Keratinocyte (primary cell): Measurements from ENCODE around the gene SAPCD1. TPM values are rescaled to one million over a fixed set of nuclear protein-coding genes. Genes with fewer than 3 reads are reported as not detected.

Experiments
- DNase-seq: peaks from one replicate; pipeline ENCODE4 v3.0.0-alpha.2; 2011; ENCODE audit warnings: low read depth, missing footprints, low spot score
- FAIRE-seq: peaks from 2 replicates; lab custom pipeline; 2011; peaks lifted over from hg19 to GRCh38; lab: Jason Lieb, UNC
- H2AFZ ChIP-seq: 2 replicates; pipeline ENCODE4 v1.6.0; 2012; ENCODE audit warnings: low read length, control low read depth, inconsistent platforms; ENCODE audit not compliant: control insufficient read depth
- H3K27ac ChIP-seq: 2 replicates; pipeline ENCODE4 v1.5.1; 2011; ENCODE audit warnings: low read length; ENCODE audit not compliant: control insufficient read depth, insufficient read depth
- H3K27me3 ChIP-seq: 3 replicates; pipeline ENCODE4 v1.6.0; 2011; ENCODE audit warnings: low read length; ENCODE audit not compliant: control insufficient read depth, insufficient read depth; ENCODE audit errors: extremely low read depth
- H3K36me3 ChIP-seq, 2 experiments: 2 replicates in 1 of 2; 3 replicates in 1 of 2; pipeline ENCODE4 v1.5.1; 2011; ENCODE audit warnings: low read length in 2 of 2, mild to moderate bottlenecking in 1 of 2; ENCODE audit not compliant: control insufficient read depth in 2 of 2, insufficient read depth in 2 of 2; ENCODE audit errors: extremely low read depth in 1 of 2
- H3K4me1 ChIP-seq: 3 replicates; pipeline ENCODE4 v1.5.1; 2011; ENCODE audit warnings: low read length; ENCODE audit not compliant: control insufficient read depth, insufficient read depth; ENCODE audit errors: extremely low read depth
- H3K4me2 ChIP-seq: 3 replicates; pipeline ENCODE4 v1.6.0; 2011; ENCODE audit warnings: low read depth, low read length; ENCODE audit not compliant: control insufficient read depth, insufficient read depth; ENCODE audit errors: extremely low read depth
- H3K4me3 ChIP-seq, 3 experiments: fragments of 200-600 bp in 1 of 3; sonication (generic) in 1 of 3; 2 replicates in 2 of 3; 3 replicates in 1 of 3; pipeline ENCODE4 v1.5.1; 2011 to 2016; ENCODE audit warnings: low read length in 3 of 3, mild to moderate bottlenecking in 3 of 3, control low read depth in 2 of 3, inconsistent platforms in 1 of 3, low read depth in 1 of 3, mixed read lengths in 1 of 3, mixed run types in 1 of 3, moderate library complexity in 1 of 3; ENCODE audit not compliant: control insufficient read depth in 2 of 3, insufficient read depth in 2 of 3; ENCODE audit errors: extremely low read depth in 1 of 3
- H3K79me2 ChIP-seq: 2 replicates; pipeline ENCODE4 v1.6.0; 2012; ENCODE audit warnings: low read length; ENCODE audit not compliant: control insufficient read depth, insufficient read depth
- H3K9ac ChIP-seq: 3 replicates; pipeline ENCODE4 v1.6.0; 2011; ENCODE audit warnings: low read length; ENCODE audit not compliant: control insufficient read depth, insufficient read depth; ENCODE audit errors: extremely low read depth
- H3K9me1 ChIP-seq: 3 replicates; pipeline ENCODE4 v1.6.0; 2011; ENCODE audit warnings: low read length; ENCODE audit not compliant: control insufficient read depth, insufficient read depth; ENCODE audit errors: extremely low read depth
- H3K9me3 ChIP-seq: 2 replicates; pipeline ENCODE4 v1.5.1; 2012; ENCODE audit warnings: low read depth, low read length; ENCODE audit not compliant: control insufficient read depth
- H4K20me1 ChIP-seq: 3 replicates; pipeline ENCODE4 v1.6.0; 2011; ENCODE audit warnings: low read length; ENCODE audit not compliant: control insufficient read depth, insufficient read depth; ENCODE audit errors: extremely low read depth
- CTCF ChIP-seq, 3 experiments: IDR thresholded peaks in 1 of 3; conservative IDR thresholded peaks in 1 of 3; optimal IDR thresholded peaks in 1 of 3; 2 replicates in 2 of 3; 3 replicates in 1 of 3; pipeline versions ENCODE3 to v1.5.1; 2011; ENCODE audit warnings: low read length in 3 of 3, mild to moderate bottlenecking in 3 of 3, moderate library complexity in 2 of 3, control low read depth in 1 of 3, inconsistent platforms in 1 of 3; ENCODE audit not compliant: insufficient read depth in 2 of 3; ENCODE audit errors: extremely low read depth in 1 of 3
- EZH2 ChIP-seq: IDR thresholded peaks from one replicate; pipeline ENCODE4 v1.6.1; 2012; ENCODE audit warnings: inconsistent platforms, mild to moderate bottlenecking, low read length, moderate library complexity
- dilution Hi-C: fragments of 300-500 bp; cut with MboI; formaldehyde crosslinking; loops from one replicate; pipeline ENCODE4 v1.7.0; 2020; ENCODE audit warnings: low sequenced_read_pairs; ENCODE audit not compliant: extremely low pct_ligation_motif_present
- polyA plus RNA-seq, 5 experiments: library from polyadenylated mRNA; depleted of rRNA in 3 of 5; stranded (reverse) in 3 of 5; stranded (forward) in 1 of 5; unstranded in 1 of 5; fragments of >200 nt; gene quantifications; 1 replicate in 1 of 5; 2 replicates in 3 of 5; 3 replicates in 1 of 5; pipeline versions ENCODE4 v1.2.1 to v1.2.3, GENCODE V29; 2011 to 2012; ENCODE audit warnings: missing spikeins in 2 of 5, low read depth in 1 of 5, low replicate concordance in 1 of 5

SAPCD1 gene
- polyA plus RNA-seq, 1 donor (not counting 4 experiments of a cell fraction or from before 2014, with no cell fraction given), result 2.1 TPM

- peak overlapping the region; percentile 84 for H3K4me2 ChIP-seq
- no peak overlapping the region for H2AFZ ChIP-seq
- peak overlapping the region; percentile 96 for H3K27ac ChIP-seq
- dilution Hi-C loops, result no loop called here
- peaks cover 45% of the 10 kb centered on the region for H3K4me1 ChIP-seq
- FAIRE-seq (no peak), DNase-seq (no peak)
- H4K20me1 ChIP-seq, result peaks cover 19% of the 10 kb centered on the region
- peak overlapping the region; percentile 90 for H3K9ac ChIP-seq
- H3K36me3 ChIP-seq, result peaks cover 24 to 40% of the 10 kb centered on the region in 2 experiments
- H3K27me3 ChIP-seq, result no peaks in the 10 kb centered on the region
- H3K79me2 ChIP-seq, result peaks cover 39% of the 10 kb centered on the region
- no peaks in the 10 kb centered on the region for H3K9me3 ChIP-seq
- H3K9me1 ChIP-seq, result peaks cover 4% of the 10 kb centered on the region
- peak overlapping the region in 2 of 3 experiments; percentile 62 to 88 for H3K4me3 ChIP-seq
- TF ChIP-seq EZH2 (no peak), CTCF (optimal IDR thresholded peaks at IDR 0.05 in 1 of 3, IDR thresholded peaks at IDR 0.05 in 1 of 3, conservative IDR thresholded peaks at IDR 0.05 in 1 of 3; ENCODE audit: extremely low read depth in 1 of 3, insufficient read depth in 2 of 3, low read length in 3 of 3) (no peak)
These were observed 28.7 kb upstream of the SAPCD1 start for GRCh38 chr6:31733734-31734133.

GRCh38 chr6:31734247-31734820 is 28.1 kb upstream of the SAPCD1 start:
- H4K20me1 ChIP-seq, result peaks cover 19% of the 10 kb centered on the region
- H3K79me2 ChIP-seq, result peaks cover 39% of the 10 kb centered on the region
- H3K4me2 ChIP-seq, result peak overlapping the region; percentile 84
- no peak overlapping the region for H2AFZ ChIP-seq
- DNase-seq, result no peak
- peak overlapping the region; percentile 96 for H3K27ac ChIP-seq
- TF ChIP-seq CTCF (optimal IDR thresholded peaks at IDR 0.05 in 1 of 3, IDR thresholded peaks at IDR 0.05 in 1 of 3, conservative IDR thresholded peaks at IDR 0.05 in 1 of 3; ENCODE audit: extremely low read depth in 1 of 3, insufficient read depth in 2 of 3, low read length in 3 of 3) (no peak), EZH2 (no peak)
- H3K9me3 ChIP-seq, result no peaks in the 10 kb centered on the region
- peaks cover 4% of the 10 kb centered on the region for H3K9me1 ChIP-seq
- H3K4me3 ChIP-seq, result peak overlapping the region; percentile 62 to 88 (median 66)
- dilution Hi-C loops, result no loop called here
- H3K9ac ChIP-seq, result peak overlapping the region; percentile 90
- peaks cover 47% of the 10 kb centered on the region for H3K4me1 ChIP-seq
- H3K27me3 ChIP-seq, result no peaks in the 10 kb centered on the region
- peaks cover 24 to 40% of the 10 kb centered on the region in 2 experiments for H3K36me3 ChIP-seq
- peak; percentile 67 for FAIRE-seq
